Kidney epithelial cell (primary cell): ENCODE data around the gene TRPM8. TPM values are rescaled to one million over a fixed set of nuclear protein-coding genes. Genes with fewer than 3 reads are reported as not detected.
"Not testable (repeated sequence)": the region's sequence is repeated elsewhere in the genome, so short reads cannot be mapped to it uniquely, and the experiment has no call there.

Experiments used
- DNase-seq: peaks from one replicate; pipeline ENCODE4 v3.0.0-alpha.2; 2010; ENCODE audit warnings: low read depth
- H3K27me3 ChIP-seq: 2 replicates; pipeline ENCODE4 v1.6.0; 2011; ENCODE audit warnings: low read length; ENCODE audit not compliant: control insufficient read depth, insufficient read depth
- H3K36me3 ChIP-seq: 2 replicates; pipeline ENCODE4 v1.5.1; 2011; ENCODE audit warnings: low read length; ENCODE audit not compliant: control insufficient read depth, insufficient read depth
- H3K4me3 ChIP-seq: 2 replicates; pipeline ENCODE4 v1.5.1; 2011; ENCODE audit warnings: low read depth, mild to moderate bottlenecking, control low read depth, low read length
- CTCF ChIP-seq: IDR thresholded peaks from 2 replicates; pipeline ENCODE4 v1.5.1; 2011; ENCODE audit warnings: mild to moderate bottlenecking, moderate library complexity, low read length, control low read depth, inconsistent platforms; ENCODE audit not compliant: insufficient read depth, poor library complexity, severe bottlenecking
- total RNA-seq: library from RNA; depleted of rRNA; stranded (reverse); fragments of >200 nt; gene quantifications from 2 replicates; pipeline ENCODE4 v1.2.3, GENCODE V29; 2015

The TRPM8 gene
- 0.07 and 0.96 TPM in 2 replicates for total RNA-seq

- H3K27me3 ChIP-seq, result peaks cover 9% of the 10 kb centered on the region
Observed at GRCh38 chr2:233917116-233917515, at the start of gene TRPM8. TRPM8 (plus strand) TSS chr2:233917373; CDS start chr2:233926538, 9,165 bp downstream.

DNA sequence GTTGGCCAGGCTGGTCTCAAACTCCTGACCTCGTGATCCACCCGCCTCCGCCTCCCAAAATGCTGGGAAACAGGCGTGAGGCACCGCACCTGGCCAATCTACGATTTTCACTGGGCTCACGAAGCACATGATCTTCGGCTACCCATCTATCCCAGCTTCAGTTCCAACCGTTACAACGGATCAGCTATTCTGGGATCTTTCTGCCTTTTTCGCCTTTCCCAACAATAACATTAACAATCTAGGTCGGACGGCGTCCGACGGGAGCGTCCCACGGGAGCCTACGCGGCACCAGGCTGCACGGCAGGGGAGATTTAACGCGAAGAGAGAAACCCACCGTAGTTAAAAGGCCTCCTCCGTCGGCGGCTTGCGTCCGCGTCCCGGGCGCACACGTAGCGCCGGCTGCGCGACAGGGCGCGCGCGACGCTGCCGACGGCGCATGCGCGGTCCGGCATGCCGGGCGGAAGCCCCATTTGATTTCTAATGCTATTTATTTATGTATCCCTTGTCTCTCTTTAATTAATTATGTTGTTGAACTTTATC, 49.1 kb upstream of the TRPM8 start, which contains the start of gene MSL3B:
Gene MSL3B (minus strand): TSS at position 394 of the 540 bp plus-strand sequence.
- TF ChIP-seq CTCF, result no peak
- peak; percentile 4 for DNase-seq
- Histone ChIP-seq H3K36me3 (no peaks in the 10 kb centered on the region), H3K27me3 (no peaks in the 10 kb centered on the region), H3K4me3 (peak within 1 kb of the TSS; percentile 51)

More at GRCh38 chr2:233917116-233917515, at the start of gene TRPM8:
- no peak within 1 kb of the TSS for H3K4me3 ChIP-seq
- H3K36me3 ChIP-seq, result no peaks in the 10 kb centered on the region
- no peak for TF ChIP-seq CTCF
- DNase-seq, result no peak

DNA sequence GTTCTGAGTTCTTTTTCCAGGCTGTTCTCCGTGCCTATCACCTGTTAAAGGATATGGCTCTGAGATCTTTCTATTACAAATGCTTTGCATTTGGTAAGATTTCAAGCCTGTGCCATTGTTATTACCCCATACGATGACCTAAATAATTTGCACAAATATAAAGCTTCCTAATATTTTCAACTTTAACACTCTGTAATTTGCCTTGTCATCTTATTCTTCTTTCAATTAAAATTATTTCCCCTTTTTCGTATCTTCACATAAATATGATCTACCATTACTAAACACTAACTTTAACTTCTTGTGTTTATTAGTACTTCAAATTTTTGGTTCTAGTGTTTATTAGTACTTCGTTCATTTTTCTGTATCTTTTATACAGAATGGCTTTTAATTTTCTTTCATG, 45.7 kb upstream of the TRPM8 start:
- Histone ChIP-seq H3K36me3 (no peaks in the 10 kb centered on the region), H3K4me3 (no peak overlapping the region), H3K27me3 (peaks cover 2% of the 10 kb centered on the region)
- TF ChIP-seq CTCF, result no peak
- no peak for DNase-seq

- not testable (repeated sequence) for H3K27me3 ChIP-seq, H3K36me3 ChIP-seq, H3K4me3 ChIP-seq, DNase-seq
Observed at GRCh38 chr2:233872125-233872524, 45.0 kb upstream of the TRPM8 start.

DNA sequence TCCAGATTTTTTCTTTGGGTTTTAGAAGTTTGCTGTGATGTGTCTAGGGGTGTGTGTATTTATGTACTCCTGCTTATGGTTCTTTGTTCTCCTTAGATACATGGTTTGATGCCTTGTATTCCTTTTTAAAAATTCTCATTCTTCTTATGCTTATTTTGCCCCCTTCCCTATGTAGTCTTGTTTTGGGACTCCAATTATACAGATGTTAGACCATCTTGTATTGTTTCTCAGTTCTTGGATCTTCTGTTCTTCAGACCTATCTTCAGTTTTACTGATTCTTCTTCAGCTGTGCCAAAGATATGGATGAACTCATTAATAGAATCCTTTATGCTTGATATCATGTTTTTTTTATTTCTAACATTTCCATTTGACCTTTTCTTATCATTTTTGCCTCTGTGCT, 34.8 kb upstream of the TRPM8 start:
- Histone ChIP-seq H3K27me3 (peaks cover under 1% of the 10 kb centered on the region), H3K4me3 (no peak overlapping the region), H3K36me3 (no peaks in the 10 kb centered on the region)
- DNase-seq, result no peak
- no peak for TF ChIP-seq CTCF

- Histone ChIP-seq H3K27me3 (no peaks in the 10 kb centered on the region), H3K4me3 (no peak overlapping the region), H3K36me3 (no peaks in the 10 kb centered on the region)
- TF ChIP-seq CTCF, result no peak
- DNase-seq, result no peak
Observed at GRCh38 chr2:233892793-233893192, 24.4 kb upstream of the TRPM8 start.

DNA sequence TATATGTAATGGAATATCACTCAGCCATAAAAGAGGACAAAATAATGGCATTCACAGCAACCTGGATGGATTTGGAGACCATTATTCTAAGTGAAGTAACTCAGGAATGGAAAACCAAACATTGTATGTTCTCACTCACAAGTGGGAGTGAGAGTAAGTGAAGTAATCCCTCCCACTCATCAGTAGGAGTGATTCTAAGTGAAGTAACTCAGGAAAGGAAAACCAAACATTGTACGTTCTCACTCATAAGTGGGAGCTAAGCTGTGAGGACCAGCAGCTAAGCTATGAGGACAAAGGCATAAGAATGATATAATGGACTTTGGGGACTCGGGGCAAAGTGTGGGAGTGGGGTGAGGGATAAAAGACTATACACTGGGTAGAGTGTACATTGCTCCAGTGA, 20.9 kb upstream of the TRPM8 start:
- H3K36me3 ChIP-seq, H3K27me3 ChIP-seq, H3K4me3 ChIP-seq: not testable (repeated sequence)
- DNase-seq, result peak; percentile 5
